Muscle layer of colon (tissue), 2 donors: Measurements from ENCODE around the gene NELFCD.
"Not testable (repeated sequence)": the region's sequence is repeated elsewhere in the genome, so short reads cannot be mapped to it uniquely, and the experiment has no call there.

ENCODE experiments used
- H3K27ac ChIP-seq: one replicate; pipeline ENCODE4 v1.7.0; 2013; ENCODE audit warnings: low read depth, mild to moderate bottlenecking, low read length, moderate library complexity
- H3K27me3 ChIP-seq, 2 donors: one replicate each; pipeline ENCODE4 v1.7.0; 2013; ENCODE audit warnings: low read length in 2 of 2, mild to moderate bottlenecking in 2 of 2; ENCODE audit not compliant: insufficient read depth in 2 of 2, control insufficient read depth in 1 of 2
- H3K36me3 ChIP-seq: one replicate; pipeline ENCODE4 v1.7.0; 2013; ENCODE audit warnings: mild to moderate bottlenecking, low read length; ENCODE audit not compliant: insufficient read depth
- H3K4me1 ChIP-seq: one replicate; pipeline ENCODE4 v1.7.0; 2013; ENCODE audit warnings: mild to moderate bottlenecking, low read length; ENCODE audit not compliant: insufficient read depth
- H3K4me3 ChIP-seq, 2 donors: one replicate each; pipeline ENCODE4 v1.7.0; 2013; ENCODE audit warnings: low read length in 2 of 2, low read depth in 1 of 2, mild to moderate bottlenecking in 1 of 2, moderate library complexity in 1 of 2
- H3K9ac ChIP-seq: one replicate; pipeline ENCODE4 v1.7.0; 2013; ENCODE audit warnings: low read length
- H3K9me3 ChIP-seq: one replicate; pipeline ENCODE4 v1.7.0; 2013; ENCODE audit warnings: mild to moderate bottlenecking, low read length
- donor health status: abdominal sarcoma.
- donor health status: Adenocarcinoma of cecum.

Gene NELFCD

DNA sequence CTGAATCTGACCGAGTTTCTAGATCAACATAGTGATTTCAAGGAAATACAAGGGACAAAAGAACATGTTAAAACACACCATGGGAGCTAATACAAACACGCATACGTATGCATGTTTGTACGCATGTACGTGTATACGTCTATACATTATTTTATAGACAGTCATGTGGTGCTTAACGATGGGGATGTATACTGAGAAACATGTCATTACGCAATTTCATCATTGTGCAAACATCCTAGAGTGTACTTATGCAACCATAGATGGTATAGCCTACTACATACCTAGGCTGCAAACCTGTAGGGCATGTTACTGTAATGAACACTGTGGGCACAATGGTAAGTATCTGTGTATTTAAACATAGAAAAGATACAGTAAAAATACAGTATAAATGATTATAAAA is 25.0 kb upstream of the NELFCD start:
- Histone ChIP-seq H3K27ac (no peak overlapping the region), H3K4me1 (no peaks in the 10 kb centered on the region), H3K9me3 (no peaks in the 10 kb centered on the region), H3K4me3 (no peak overlapping the region), H3K27me3 (no peaks in the 10 kb centered on the region), H3K36me3 (no peaks in the 10 kb centered on the region), H3K9ac (no peak overlapping the region)

DNA sequence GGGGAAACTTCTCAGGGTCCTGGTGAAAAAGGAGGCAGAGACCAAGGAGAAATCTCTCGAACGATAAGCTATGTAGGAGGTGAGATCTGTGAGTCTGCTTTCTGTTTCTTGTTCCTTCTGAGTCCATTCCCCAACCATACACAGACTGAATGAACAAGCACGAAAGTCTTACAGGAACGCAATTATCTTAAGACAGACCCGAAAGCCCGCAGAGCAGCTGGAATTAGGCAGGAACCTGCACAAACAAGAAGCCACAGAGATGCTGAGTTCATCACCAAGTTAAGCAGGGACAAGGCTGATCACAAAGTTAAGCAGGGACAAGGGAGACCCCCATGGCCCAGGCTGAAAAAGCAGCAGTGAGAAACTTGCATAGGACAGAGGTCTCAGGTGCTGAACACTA is 21.4 kb upstream of the NELFCD start:
- Histone ChIP-seq H3K9me3 (no peaks in the 10 kb centered on the region), H3K4me3 (no peak overlapping the region), H3K27ac (no peak overlapping the region), H3K9ac (no peak overlapping the region), H3K36me3 (no peaks in the 10 kb centered on the region), H3K27me3 (no peaks in the 10 kb centered on the region), H3K4me1 (peaks cover 4% of the 10 kb centered on the region)

DNA sequence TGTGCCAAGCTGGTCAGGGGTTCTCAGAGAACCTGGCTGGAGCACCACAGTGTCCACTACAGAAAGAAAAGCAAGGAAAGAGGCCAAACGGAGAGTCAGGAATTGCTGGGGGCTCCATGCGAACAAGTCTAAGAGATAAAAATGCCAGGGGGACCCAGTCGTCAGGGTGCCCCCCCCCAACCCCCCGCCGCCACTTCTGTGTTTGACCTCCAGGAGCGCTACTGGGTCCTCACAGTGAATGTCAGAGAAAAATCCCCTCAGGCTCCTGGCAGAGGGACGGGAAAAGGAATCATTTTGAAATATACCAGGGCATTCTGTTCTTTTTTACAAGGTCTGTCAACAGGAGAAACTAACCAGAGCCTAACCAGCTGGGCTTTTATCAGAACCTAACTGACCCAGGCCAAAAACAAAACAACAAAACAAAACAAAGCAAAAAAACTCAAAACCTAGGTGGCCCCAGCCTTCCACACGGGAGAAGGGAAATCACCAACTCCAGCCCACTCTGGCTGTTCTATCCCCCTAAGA is 17.9 kb upstream of the NELFCD start:
- H3K4me3 ChIP-seq: no peak overlapping the region

DNA sequence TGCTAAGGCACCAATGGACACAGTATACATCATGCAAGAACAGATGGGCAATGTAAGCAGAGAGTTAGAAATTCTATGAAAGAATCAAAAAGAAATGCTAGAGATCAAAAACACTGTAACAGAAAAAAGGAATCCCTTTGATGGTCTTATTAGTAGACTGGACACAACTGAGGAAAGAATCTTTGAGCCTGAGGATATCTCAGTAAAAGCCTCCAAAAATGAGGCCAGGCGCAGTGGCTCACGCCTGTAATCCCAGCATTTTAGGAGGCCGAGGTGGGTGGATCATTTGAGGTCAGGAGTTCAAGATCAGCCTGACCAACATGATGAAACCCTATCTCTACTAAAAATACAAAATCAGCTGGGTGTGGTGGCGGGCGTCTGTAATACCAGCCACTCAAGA is 17.1 kb upstream of the NELFCD start:
- not testable (repeated sequence) for H3K27me3 ChIP-seq, H3K36me3 ChIP-seq, H3K9ac ChIP-seq, H3K27ac ChIP-seq, H3K4me3 ChIP-seq, H3K9me3 ChIP-seq, H3K4me1 ChIP-seq

More for the DNA sequence above, 17.9 kb upstream of the NELFCD start:
- no peaks in the 10 kb centered on the region for H3K9me3 ChIP-seq
- H3K27ac ChIP-seq: no peak overlapping the region
- H3K36me3 ChIP-seq: no peaks in the 10 kb centered on the region
- peaks cover 4% of the 10 kb centered on the region for H3K4me1 ChIP-seq
- H3K9ac ChIP-seq: no peak overlapping the region
- no peaks in the 10 kb centered on the region for H3K27me3 ChIP-seq

- Histone ChIP-seq H3K27me3 (no peaks in the 10 kb centered on the region), H3K9me3 (no peaks in the 10 kb centered on the region), H3K36me3 (no peaks in the 10 kb centered on the region), H3K27ac (no peak overlapping the region), H3K4me3 (no peak overlapping the region), H3K4me1 (peaks cover 4% of the 10 kb centered on the region), H3K9ac (no peak overlapping the region)
These were observed 15.6 kb upstream of the NELFCD start for GRCh38 chr20:58965270-58966064.

DNA sequence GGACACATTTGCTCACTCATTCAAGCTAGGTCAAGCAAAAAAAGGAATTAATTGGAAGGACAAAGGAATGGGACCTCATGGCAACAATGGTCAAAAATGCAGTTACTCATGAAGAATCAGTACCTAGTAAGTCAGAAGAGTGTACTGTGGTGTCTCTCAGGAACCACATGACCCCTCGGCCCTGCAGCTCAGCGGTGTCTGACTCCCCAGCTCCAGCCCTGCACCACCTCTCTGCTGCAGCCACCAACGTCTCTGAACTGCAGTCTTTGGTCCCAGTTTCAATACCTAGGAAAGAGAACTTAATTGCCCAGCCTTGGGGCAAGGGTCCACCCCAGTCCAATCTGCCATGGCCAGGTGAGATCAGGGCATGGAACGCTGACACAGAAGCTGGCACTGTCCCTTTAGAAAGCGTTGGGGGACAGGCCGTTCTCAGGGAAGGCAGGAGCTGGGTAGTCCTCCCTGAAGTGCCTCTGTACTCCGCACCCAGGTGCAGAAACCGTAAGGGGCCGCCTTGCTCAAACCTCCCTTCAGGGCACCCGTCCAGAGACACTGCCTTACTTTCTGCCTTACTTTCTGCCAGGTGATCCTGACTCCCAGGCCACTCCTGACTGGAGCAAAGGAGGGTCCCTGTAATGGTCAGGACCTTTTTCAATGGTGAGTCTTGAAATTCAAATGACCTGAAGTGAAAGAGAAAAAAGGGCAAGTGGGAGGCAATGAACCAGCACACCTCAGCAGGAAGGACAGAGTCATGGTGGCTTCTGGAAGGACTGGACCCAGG is 13.2 kb upstream of the NELFCD start:
- Histone ChIP-seq H3K27ac (no peak overlapping the region), H3K9me3 (no peaks in the 10 kb centered on the region), H3K36me3 (no peaks in the 10 kb centered on the region), H3K9ac (no peak overlapping the region), H3K27me3 (no peaks in the 10 kb centered on the region), H3K4me1 (peaks cover 4% of the 10 kb centered on the region), H3K4me3 (no peak overlapping the region)

- Histone ChIP-seq H3K4me1 (no peaks in the 10 kb centered on the region), H3K9ac (no peak overlapping the region), H3K27ac (no peak overlapping the region), H3K27me3 (no peaks in the 10 kb centered on the region), H3K36me3 (no peaks in the 10 kb centered on the region), H3K9me3 (no peaks in the 10 kb centered on the region), H3K4me3 (no peak overlapping the region)
These were observed 11.6 kb upstream of the NELFCD start for GRCh38 chr20:58969439-58969838.

DNA sequence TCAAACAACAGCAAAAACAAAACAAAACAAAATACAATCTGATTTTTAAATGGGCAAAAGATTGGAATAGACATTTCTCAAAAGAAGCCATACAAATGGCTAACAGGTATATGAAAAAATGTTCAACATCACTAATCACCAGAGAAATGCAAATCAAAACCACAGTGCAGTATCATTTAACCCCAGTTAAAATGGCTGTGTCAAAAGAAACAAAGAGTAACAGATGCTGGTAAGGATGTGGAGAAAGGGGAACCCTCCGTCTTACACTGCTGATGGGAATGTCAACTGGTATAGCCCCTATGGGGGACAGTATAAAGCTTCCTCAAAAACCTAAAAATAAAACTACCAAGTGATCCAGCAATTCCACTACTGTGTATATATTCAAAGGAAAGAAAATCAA is 10.9 kb upstream of the NELFCD start:
- H3K4me3 ChIP-seq: no peak overlapping the region
- H3K9me3 ChIP-seq: no peaks in the 10 kb centered on the region
- no peak overlapping the region for H3K27ac ChIP-seq
- no peaks in the 10 kb centered on the region for H3K27me3 ChIP-seq
- H3K4me1 ChIP-seq: no peaks in the 10 kb centered on the region
- no peak overlapping the region for H3K9ac ChIP-seq
- no peaks in the 10 kb centered on the region for H3K36me3 ChIP-seq

DNA sequence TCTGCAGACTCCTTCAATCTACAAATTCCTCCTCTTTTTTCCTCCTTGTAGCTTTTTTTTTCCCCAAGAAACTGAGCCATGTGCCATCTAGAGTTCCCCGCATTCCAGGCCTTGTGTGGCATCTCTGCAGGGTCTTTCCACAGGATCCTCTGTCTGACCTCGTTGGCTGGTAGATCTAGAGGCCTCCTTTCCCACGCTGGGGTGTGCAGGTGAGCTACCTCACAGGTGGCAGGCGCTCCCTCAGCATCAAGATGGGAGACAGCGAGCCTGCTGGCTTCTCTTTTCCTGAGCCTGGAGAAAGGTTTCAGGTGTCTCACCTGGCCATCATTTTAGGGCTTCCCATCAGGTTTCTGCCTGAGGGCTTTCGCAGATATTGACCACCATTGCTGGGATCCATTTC is 9.6 kb upstream of the NELFCD start:
- H3K4me3 ChIP-seq: no peak overlapping the region
- H3K9me3 ChIP-seq: no peaks in the 10 kb centered on the region
- H3K27me3 ChIP-seq: no peaks in the 10 kb centered on the region
- H3K9ac ChIP-seq: no peak overlapping the region
- H3K27ac ChIP-seq: no peak overlapping the region
- H3K4me1 ChIP-seq: no peaks in the 10 kb centered on the region
- no peaks in the 10 kb centered on the region for H3K36me3 ChIP-seq

- no peaks in the 10 kb centered on the region for H3K9me3 ChIP-seq
- no peaks in the 10 kb centered on the region for H3K36me3 ChIP-seq
- no peak overlapping the region for H3K27ac ChIP-seq
- H3K9ac ChIP-seq: no peak overlapping the region
- H3K27me3 ChIP-seq: no peaks in the 10 kb centered on the region
- no peaks in the 10 kb centered on the region for H3K4me1 ChIP-seq
- no peak overlapping the region for H3K4me3 ChIP-seq
These were observed 7.9 kb upstream of the NELFCD start for GRCh38 chr20:58973179-58973578.

DNA sequence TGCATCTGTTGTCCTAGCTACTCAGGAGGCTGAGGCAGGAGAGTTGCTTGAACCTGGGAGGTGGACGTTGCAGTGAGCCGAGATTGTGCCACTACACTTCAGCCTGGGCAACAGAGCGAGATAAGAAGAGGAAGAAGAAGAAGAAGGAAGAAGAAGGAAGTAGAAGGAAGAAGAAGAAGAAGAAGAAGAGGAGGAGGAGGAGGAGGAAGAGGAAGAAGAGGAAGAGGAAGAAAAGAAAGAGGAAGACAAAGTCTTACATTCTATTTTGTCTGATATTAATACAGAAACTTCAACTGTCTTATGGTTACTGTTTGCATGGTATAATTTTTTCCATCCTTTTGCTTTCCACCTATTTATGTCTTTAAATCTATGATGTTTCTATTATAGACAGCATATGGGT is 7.2 kb upstream of the NELFCD start:
- no peaks in the 10 kb centered on the region for H3K4me1 ChIP-seq
- no peaks in the 10 kb centered on the region for H3K9me3 ChIP-seq
- no peaks in the 10 kb centered on the region for H3K27me3 ChIP-seq
- no peak overlapping the region for H3K9ac ChIP-seq
- no peak overlapping the region for H3K4me3 ChIP-seq
- H3K27ac ChIP-seq: no peak overlapping the region
- no peaks in the 10 kb centered on the region for H3K36me3 ChIP-seq
